Parathyroid adenoma (tissue), 2 donors: ENCODE results near the gene ZMIZ1.

Source experiments
- H2AFZ ChIP-seq: fragments of 300-600 bp; sonication (generic); one replicate; pipeline ENCODE4 v1.7.0; 2017; ENCODE audit warnings: antibody characterized with exemption, mild to moderate bottlenecking
- H3K27ac ChIP-seq: fragments of 300-600 bp; sonication (generic); one replicate; pipeline ENCODE4 v1.7.0; 2017
- H3K27me3 ChIP-seq: fragments of 300-600 bp; sonication (generic); one replicate; pipeline ENCODE4 v1.7.0; 2017; ENCODE audit warnings: low read length; ENCODE audit not compliant: control insufficient read depth, insufficient read depth
- H3K36me3 ChIP-seq: fragments of 300-600 bp; sonication (generic); one replicate; pipeline ENCODE4 v1.7.0; 2017; ENCODE audit warnings: low read length; ENCODE audit not compliant: control insufficient read depth, insufficient read depth
- H3K4me1 ChIP-seq: fragments of 300-600 bp; sonication (generic); one replicate; pipeline ENCODE4 v1.7.0; 2017; ENCODE audit warnings: control low read depth
- H3K4me2 ChIP-seq: fragments of 300-600 bp; sonication (generic); one replicate; pipeline ENCODE4 v1.7.0; 2017; ENCODE audit warnings: low read length
- H3K4me3 ChIP-seq: fragments of 300-600 bp; sonication (generic); one replicate; pipeline ENCODE4 v1.7.0; 2017; ENCODE audit warnings: low read depth, low read length
- H3K79me2 ChIP-seq: fragments of 300-600 bp; sonication (generic); one replicate; pipeline ENCODE4 v1.7.0; 2017; ENCODE audit warnings: control low read depth
- H3K9ac ChIP-seq: fragments of 300-600 bp; sonication (generic); one replicate; pipeline ENCODE4 v1.7.0; 2017; ENCODE audit warnings: mild to moderate bottlenecking
- H3K9me3 ChIP-seq: fragments of 300-600 bp; sonication (generic); one replicate; pipeline ENCODE4 v1.7.0; 2017; ENCODE audit warnings: low read length; ENCODE audit not compliant: control insufficient read depth
- TF ChIP-seq, protein P1 (sequence below): fragments of 300-600 bp; sonication (generic); IDR thresholded peaks from one replicate; pipeline ENCODE4 v1.7.0; 2017; ENCODE audit warnings: antibody characterized with exemption, mild to moderate bottlenecking
- donor health status: primary hyperparathyroidism.

Gene ZMIZ1

GRCh38 chr10:79068203-79068561 lies 584 bp upstream of the ZMIZ1 start:
- Histone ChIP-seq H3K4me3 (peak overlapping the region; percentile 42), H3K9me3 (no peaks in the 10 kb centered on the region), H3K27me3 (no peaks in the 10 kb centered on the region), H3K27ac (peak overlapping the region; percentile 45), H3K4me2 (peak overlapping the region; percentile 68), H3K9ac (no peak overlapping the region), H3K79me2 (peaks cover 10% of the 10 kb centered on the region), H2AFZ (peak overlapping the region; percentile 74), H3K36me3 (no peaks in the 10 kb centered on the region), H3K4me1 (peaks cover 21% of the 10 kb centered on the region)
- TF ChIP-seq, protein P1, sequence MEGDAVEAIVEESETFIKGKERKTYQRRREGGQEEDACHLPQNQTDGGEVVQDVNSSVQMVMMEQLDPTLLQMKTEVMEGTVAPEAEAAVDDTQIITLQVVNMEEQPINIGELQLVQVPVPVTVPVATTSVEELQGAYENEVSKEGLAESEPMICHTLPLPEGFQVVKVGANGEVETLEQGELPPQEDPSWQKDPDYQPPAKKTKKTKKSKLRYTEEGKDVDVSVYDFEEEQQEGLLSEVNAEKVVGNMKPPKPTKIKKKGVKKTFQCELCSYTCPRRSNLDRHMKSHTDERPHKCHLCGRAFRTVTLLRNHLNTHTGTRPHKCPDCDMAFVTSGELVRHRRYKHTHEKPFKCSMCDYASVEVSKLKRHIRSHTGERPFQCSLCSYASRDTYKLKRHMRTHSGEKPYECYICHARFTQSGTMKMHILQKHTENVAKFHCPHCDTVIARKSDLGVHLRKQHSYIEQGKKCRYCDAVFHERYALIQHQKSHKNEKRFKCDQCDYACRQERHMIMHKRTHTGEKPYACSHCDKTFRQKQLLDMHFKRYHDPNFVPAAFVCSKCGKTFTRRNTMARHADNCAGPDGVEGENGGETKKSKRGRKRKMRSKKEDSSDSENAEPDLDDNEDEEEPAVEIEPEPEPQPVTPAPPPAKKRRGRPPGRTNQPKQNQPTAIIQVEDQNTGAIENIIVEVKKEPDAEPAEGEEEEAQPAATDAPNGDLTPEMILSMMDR = no peak

DNA sequence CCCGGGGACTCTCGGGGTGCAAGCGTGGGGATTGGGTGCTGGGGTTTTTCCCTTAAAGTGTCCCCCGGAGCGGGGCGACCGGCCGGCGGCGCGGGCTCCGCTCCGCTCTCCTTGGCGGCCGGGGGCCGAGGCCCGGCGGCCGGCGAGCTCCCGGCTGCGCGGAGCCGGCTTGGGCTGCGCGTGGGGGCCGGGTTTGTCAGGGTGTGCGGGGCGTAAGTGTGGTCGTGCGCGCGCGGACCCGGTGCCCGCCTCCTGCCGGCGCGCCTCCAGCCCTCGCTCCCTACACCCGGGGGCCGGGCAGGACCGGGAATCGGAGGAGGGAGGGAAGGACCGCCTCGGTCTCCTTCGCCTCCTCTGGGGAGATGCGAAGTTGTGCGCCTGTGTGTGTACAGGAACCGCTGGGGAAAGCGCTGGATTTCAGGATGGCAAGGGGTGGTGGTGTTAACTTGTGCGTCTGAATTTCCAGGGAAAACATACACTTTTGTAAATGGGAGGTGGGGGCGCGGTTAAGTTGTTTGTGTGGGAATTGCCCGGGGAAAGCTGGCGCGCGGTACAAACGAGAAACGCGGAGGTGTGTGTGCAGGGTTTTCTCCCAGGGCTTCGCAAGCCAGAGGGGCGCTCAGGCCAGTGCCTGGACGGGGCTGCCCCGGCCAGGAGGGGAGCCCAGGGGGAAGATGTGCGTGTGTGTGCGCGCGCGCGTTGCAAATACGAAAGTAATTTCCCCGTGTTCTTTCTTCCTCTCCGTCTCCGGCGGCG lies 737 bp downstream of the ZMIZ1 start:
- TF ChIP-seq, protein P1 = no peak
- Histone ChIP-seq H3K4me3 (peak overlapping the region; percentile 72), H3K79me2 (peaks cover 22% of the 10 kb centered on the region), H3K36me3 (no peaks in the 10 kb centered on the region), H3K9me3 (no peaks in the 10 kb centered on the region), H2AFZ (peak overlapping the region; percentile 81), H3K27me3 (no peaks in the 10 kb centered on the region), H3K4me1 (peaks cover 21% of the 10 kb centered on the region), H3K9ac (no peak overlapping the region), H3K27ac (peak overlapping the region; percentile 79), H3K4me2 (peak overlapping the region; percentile 64)

GRCh38 chr10:79070081-79070605 lies 1.4 kb downstream of the ZMIZ1 start:
- H3K27ac ChIP-seq = peak overlapping the region; percentile 79
- peaks cover 21% of the 10 kb centered on the region for H3K4me1 ChIP-seq
- H3K27me3 ChIP-seq = no peaks in the 10 kb centered on the region
- peaks cover 29% of the 10 kb centered on the region for H3K79me2 ChIP-seq
- no peaks in the 10 kb centered on the region for H3K36me3 ChIP-seq
- H3K4me3 ChIP-seq = peak overlapping the region; percentile 72
- H3K9ac ChIP-seq = no peak overlapping the region
- TF ChIP-seq, protein P1 = no peak
- H3K9me3 ChIP-seq = no peaks in the 10 kb centered on the region
- H2AFZ ChIP-seq = peak overlapping the region; percentile 81
- H3K4me2 ChIP-seq = peak overlapping the region; percentile 85

- TF ChIP-seq, protein P1 = no peak
- peaks cover 21% of the 10 kb centered on the region for H3K4me1 ChIP-seq
- no peaks in the 10 kb centered on the region for H3K36me3 ChIP-seq
These were observed 2.0 kb downstream of the ZMIZ1 start for GRCh38 chr10:79070606-79071395.

More at GRCh38 chr10:79070606-79071395, 2.0 kb downstream of the ZMIZ1 start:
- Histone ChIP-seq H3K27ac (peak overlapping the region; percentile 79), H3K79me2 (peaks cover 35% of the 10 kb centered on the region), H3K4me2 (peak overlapping the region; percentile 85), H3K9ac (peak overlapping the region; percentile 32), H3K4me3 (peak overlapping the region; percentile 66), H3K27me3 (no peaks in the 10 kb centered on the region), H2AFZ (peak overlapping the region; percentile 81), H3K9me3 (no peaks in the 10 kb centered on the region)
